ENCODE results near the gene NOPCHAP1.
"Not testable (repeated sequence)": the region's sequence is repeated elsewhere in the genome, so short reads cannot be mapped to it uniquely, and the experiment has no call there.

Gene NOPCHAP1

GRCh38 chr12:104943401-104943800 lies 42.7 kb upstream of the NOPCHAP1 start:
- not testable (repeated sequence) for H3K4me2 ChIP-seq (ENCODE audit: low read length); H4K5ac ChIP-seq (ENCODE audit: low read length); H3K27ac ChIP-seq (ENCODE audit: low read depth, low read length); H3K18ac ChIP-seq (ENCODE audit: low read length); H3K9ac ChIP-seq (ENCODE audit: low read length); H3K56ac ChIP-seq (ENCODE audit: low read length); H3K23ac ChIP-seq (ENCODE audit: low read length); H3K79me2 ChIP-seq (ENCODE audit: control insufficient read depth, insufficient read depth, low read length); H3K4ac ChIP-seq (ENCODE audit: low read depth, low read length); H3K36me3 ChIP-seq (ENCODE audit: control insufficient read depth, insufficient read depth, low read length); H3K4me1 ChIP-seq (ENCODE audit: control insufficient read depth, low read depth, low read length); H3K79me1 ChIP-seq (ENCODE audit: low read length); H2BK120ac ChIP-seq (ENCODE audit: low read depth, low read length); H2AK5ac ChIP-seq (ENCODE audit: low read length); H2BK5ac ChIP-seq (ENCODE audit: low read length); H3K4me3 ChIP-seq (ENCODE audit: low read length); H4K8ac ChIP-seq (ENCODE audit: low read depth, low read length); DNase-seq; H2BK15ac ChIP-seq (replicated peaks; ENCODE audit: low read depth); H3K27me3 ChIP-seq (ENCODE audit: insufficient read depth, low read length, poor library complexity)
- no CpG with 5 or more reads among the region's 8 CpGs for WGBS (ENCODE audit: extremely low coverage, insufficient coverage, low lambda C conversion rate)

- Histone ChIP-seq H3K4me2 (ENCODE audit: low read length) (no peak overlapping the region), H3K9ac (ENCODE audit: low read length) (no peak overlapping the region), H3K79me2 (ENCODE audit: control insufficient read depth, insufficient read depth, low read length) (no peaks in the 10 kb centered on the region), H3K23ac (ENCODE audit: low read length) (no peak overlapping the region), H3K4me1 (ENCODE audit: control insufficient read depth, low read depth, low read length) (no peaks in the 10 kb centered on the region), H3K18ac (ENCODE audit: low read length) (no peak overlapping the region), H4K5ac (ENCODE audit: low read length) (no peak overlapping the region), H3K4ac (ENCODE audit: low read depth, low read length) (no peak overlapping the region), H3K79me1 (ENCODE audit: low read length) (no peaks in the 10 kb centered on the region), H3K27me3 (ENCODE audit: insufficient read depth, low read length, poor library complexity) (no peaks in the 10 kb centered on the region), H2BK5ac (ENCODE audit: low read length) (no peak overlapping the region), H2BK120ac (ENCODE audit: low read depth, low read length) (no peak overlapping the region), H2AK5ac (ENCODE audit: low read length) (no peak overlapping the region), H3K4me3 (ENCODE audit: low read length) (no peak overlapping the region), H2BK15ac (replicated peaks; ENCODE audit: low read depth) (no peak overlapping the region), H3K36me3 (ENCODE audit: control insufficient read depth, insufficient read depth, low read length) (no peaks in the 10 kb centered on the region), H3K27ac (ENCODE audit: low read depth, low read length) (no peak overlapping the region), H3K56ac (ENCODE audit: low read length) (no peak overlapping the region), H4K8ac (ENCODE audit: low read depth, low read length) (no peak overlapping the region)
- WGBS (ENCODE audit: extremely low coverage, insufficient coverage, low lambda C conversion rate), result no CpG with 5 or more reads among the region's 3 CpGs
- no peak for DNase-seq
These were observed 41.9 kb upstream of the NOPCHAP1 start for GRCh38 chr12:104944252-104944651.

GRCh38 chr12:104948716-104949115 lies 37.4 kb upstream of the NOPCHAP1 start:
- H3K27ac ChIP-seq (ENCODE audit: low read depth, low read length); H2BK5ac ChIP-seq (ENCODE audit: low read length); H3K4me3 ChIP-seq (ENCODE audit: low read length); H2BK15ac ChIP-seq (replicated peaks; ENCODE audit: low read depth); H3K23ac ChIP-seq (ENCODE audit: low read length); H2AK5ac ChIP-seq (ENCODE audit: low read length); H3K79me2 ChIP-seq (ENCODE audit: control insufficient read depth, insufficient read depth, low read length); H3K4me1 ChIP-seq (ENCODE audit: control insufficient read depth, low read depth, low read length); H3K9ac ChIP-seq (ENCODE audit: low read length); H3K4me2 ChIP-seq (ENCODE audit: low read length); H3K27me3 ChIP-seq (ENCODE audit: insufficient read depth, low read length, poor library complexity); H4K8ac ChIP-seq (ENCODE audit: low read depth, low read length); DNase-seq; H3K18ac ChIP-seq (ENCODE audit: low read length); H2BK120ac ChIP-seq (ENCODE audit: low read depth, low read length); H4K5ac ChIP-seq (ENCODE audit: low read length); H3K36me3 ChIP-seq (ENCODE audit: control insufficient read depth, insufficient read depth, low read length); H3K4ac ChIP-seq (ENCODE audit: low read depth, low read length); H3K56ac ChIP-seq (ENCODE audit: low read length); H3K79me1 ChIP-seq (ENCODE audit: low read length): not testable (repeated sequence)
- no CpG with 5 or more reads among the region's 4 CpGs for WGBS (ENCODE audit: extremely low coverage, insufficient coverage, low lambda C conversion rate)

GRCh38 chr12:104951759-104952509 lies 34.2 kb upstream of the NOPCHAP1 start:
- Histone ChIP-seq H3K4me2 (ENCODE audit: low read length) (no peak overlapping the region), H2BK5ac (ENCODE audit: low read length) (no peak overlapping the region), H3K18ac (ENCODE audit: low read length) (no peak overlapping the region), H3K23ac (ENCODE audit: low read length) (no peak overlapping the region), H3K79me1 (ENCODE audit: low read length) (no peaks in the 10 kb centered on the region), H4K5ac (ENCODE audit: low read length) (no peak overlapping the region), H3K56ac (ENCODE audit: low read length) (no peak overlapping the region), H3K79me2 (ENCODE audit: control insufficient read depth, insufficient read depth, low read length) (no peaks in the 10 kb centered on the region), H4K8ac (ENCODE audit: low read depth, low read length) (no peak overlapping the region), H3K36me3 (ENCODE audit: control insufficient read depth, insufficient read depth, low read length) (no peaks in the 10 kb centered on the region), H3K9ac (ENCODE audit: low read length) (no peak overlapping the region), H3K27ac (ENCODE audit: low read depth, low read length) (no peak overlapping the region), H3K4ac (ENCODE audit: low read depth, low read length) (no peak overlapping the region), H3K27me3 (ENCODE audit: insufficient read depth, low read length, poor library complexity) (peaks cover 3% of the 10 kb centered on the region), H2BK15ac (replicated peaks; ENCODE audit: low read depth) (no peak overlapping the region), H3K4me3 (ENCODE audit: low read length) (no peak overlapping the region), H2BK120ac (ENCODE audit: low read depth, low read length) (no peak overlapping the region), H2AK5ac (ENCODE audit: low read length) (no peak overlapping the region), H3K4me1 (ENCODE audit: control insufficient read depth, low read depth, low read length) (no peaks in the 10 kb centered on the region)
- DNase-seq, result no peak
- WGBS (ENCODE audit: extremely low coverage, insufficient coverage, low lambda C conversion rate), result no CpG with 5 or more reads among the region's 5 CpGs

GRCh38 chr12:104952816-104953215 lies 33.3 kb upstream of the NOPCHAP1 start:
- Histone ChIP-seq H3K79me2 (ENCODE audit: control insufficient read depth, insufficient read depth, low read length) (no peaks in the 10 kb centered on the region), H2BK15ac (replicated peaks; ENCODE audit: low read depth) (no peak overlapping the region), H3K27me3 (ENCODE audit: insufficient read depth, low read length, poor library complexity) (peaks cover 5% of the 10 kb centered on the region), H2BK5ac (ENCODE audit: low read length) (no peak overlapping the region), H3K18ac (ENCODE audit: low read length) (no peak overlapping the region), H3K27ac (ENCODE audit: low read depth, low read length) (no peak overlapping the region), H3K79me1 (ENCODE audit: low read length) (no peaks in the 10 kb centered on the region), H4K8ac (ENCODE audit: low read depth, low read length) (no peak overlapping the region), H2AK5ac (ENCODE audit: low read length) (no peak overlapping the region), H3K36me3 (ENCODE audit: control insufficient read depth, insufficient read depth, low read length) (no peaks in the 10 kb centered on the region), H4K5ac (ENCODE audit: low read length) (no peak overlapping the region), H3K9ac (ENCODE audit: low read length) (no peak overlapping the region), H3K4me3 (ENCODE audit: low read length) (no peak overlapping the region), H3K56ac (ENCODE audit: low read length) (no peak overlapping the region), H3K23ac (ENCODE audit: low read length) (no peak overlapping the region), H2BK120ac (ENCODE audit: low read depth, low read length) (no peak overlapping the region), H3K4ac (ENCODE audit: low read depth, low read length) (no peak overlapping the region), H3K4me1 (ENCODE audit: control insufficient read depth, low read depth, low read length) (no peaks in the 10 kb centered on the region), H3K4me2 (ENCODE audit: low read length) (no peak overlapping the region)
- WGBS (ENCODE audit: extremely low coverage, insufficient coverage, low lambda C conversion rate), result no CpG with 5 or more reads among the region's 3 CpGs
- DNase-seq, result no peak

GRCh38 chr12:104953323-104953722 lies 32.8 kb upstream of the NOPCHAP1 start:
- Histone ChIP-seq H2BK5ac (ENCODE audit: low read length) (no peak overlapping the region), H3K4me3 (ENCODE audit: low read length) (no peak overlapping the region), H3K4me2 (ENCODE audit: low read length) (no peak overlapping the region), H3K4me1 (ENCODE audit: control insufficient read depth, low read depth, low read length) (no peaks in the 10 kb centered on the region), H3K9ac (ENCODE audit: low read length) (no peak overlapping the region), H3K23ac (ENCODE audit: low read length) (no peak overlapping the region), H3K4ac (ENCODE audit: low read depth, low read length) (no peak overlapping the region), H2AK5ac (ENCODE audit: low read length) (no peak overlapping the region), H2BK15ac (replicated peaks; ENCODE audit: low read depth) (no peak overlapping the region), H2BK120ac (ENCODE audit: low read depth, low read length) (no peak overlapping the region), H3K27ac (ENCODE audit: low read depth, low read length) (no peak overlapping the region), H3K56ac (ENCODE audit: low read length) (no peak overlapping the region), H3K18ac (ENCODE audit: low read length) (no peak overlapping the region), H4K8ac (ENCODE audit: low read depth, low read length) (no peak overlapping the region), H3K79me1 (ENCODE audit: low read length) (no peaks in the 10 kb centered on the region), H3K36me3 (ENCODE audit: control insufficient read depth, insufficient read depth, low read length) (no peaks in the 10 kb centered on the region), H3K79me2 (ENCODE audit: control insufficient read depth, insufficient read depth, low read length) (no peaks in the 10 kb centered on the region), H4K5ac (ENCODE audit: low read length) (no peak overlapping the region), H3K27me3 (ENCODE audit: insufficient read depth, low read length, poor library complexity) (peaks cover 5% of the 10 kb centered on the region)
- no CpG with 5 or more reads among the region's 2 CpGs for WGBS (ENCODE audit: extremely low coverage, insufficient coverage, low lambda C conversion rate)
- peak; percentile 14 for DNase-seq
